Peyer's patch (tissue), 4 donors: ENCODE results near the gene ZBTB7A.
A peak's percentile ranks its signal among the peaks of the same experiment; 100 is the strongest.

Experiments
- CTCF ChIP-seq, 6 experiments: fragments of 450-650 bp in 4 of 6; fragments of 200-600 bp in 2 of 6; sonication (generic) in 1 of 6; IDR thresholded peaks; one replicate each; pipeline ENCODE4 v1.5.1; 2017 to 2019; ENCODE audit warnings: antibody characterized with exemption in 6 of 6, mild to moderate bottlenecking in 3 of 6, moderate library complexity in 1 of 6
- POLR2A ChIP-seq, 2 donors: fragments of 450-650 bp; IDR thresholded peaks; one replicate each; pipeline ENCODE4 v1.5.1; 2017; ENCODE audit warnings: antibody characterized with exemption in 2 of 2, mild to moderate bottlenecking in 2 of 2, moderate library complexity in 2 of 2

- TF ChIP-seq CTCF (IDR thresholded peaks at IDR 0.05) (no peak), POLR2A (IDR thresholded peaks at IDR 0.05) (peak; percentile 37 to 73)
These were observed 6.6 kb downstream of the ZBTB7A start for GRCh38 chr19:4059891-4060620.
